Gastrocnemius medialis (tissue), 4 donors: ENCODE data around the gene TMEM238.

Source experiments
- CTCF ChIP-seq, 5 experiments: fragments of 450-650 bp in 3 of 5; fragments of 200-600 bp in 2 of 5; sonication (generic) in 2 of 5; IDR thresholded peaks in 4 of 5; conservative IDR thresholded peaks in 1 of 5; 1 replicate in 4 of 5; 2 replicates in 1 of 5; pipeline ENCODE4 v1.5.1; 2016 to 2019; ENCODE audit warnings: antibody characterized with exemption in 5 of 5, mild to moderate bottlenecking in 3 of 5, moderate library complexity in 3 of 5
- POLR2A ChIP-seq, 2 donors: fragments of 450-650 bp; IDR thresholded peaks; one replicate each; pipeline ENCODE4 v1.6.1; 2017; ENCODE audit warnings: antibody characterized with exemption in 2 of 2, mild to moderate bottlenecking in 2 of 2, moderate library complexity in 2 of 2

- TF ChIP-seq CTCF (IDR thresholded peaks at IDR 0.05 in 4 of 5, conservative IDR thresholded peaks at IDR 0.05 in 1 of 5) (no peak), POLR2A (IDR thresholded peaks at IDR 0.05) (no peak)
Measured at GRCh38 chr19:55347442-55348009, 36.6 kb downstream of the TMEM238 start.
